ENCODE measurements around the gene IYD. TPM values are rescaled to one million over a fixed set of nuclear protein-coding genes. Genes with fewer than 3 reads are reported as not detected.
"Not testable (repeated sequence)": the region's sequence is repeated elsewhere in the genome, so short reads cannot be mapped to it uniquely, and the experiment has no call there.

Gene IYD
- total RNA-seq, 1 donor from 2014 or later = not detected

DNA sequence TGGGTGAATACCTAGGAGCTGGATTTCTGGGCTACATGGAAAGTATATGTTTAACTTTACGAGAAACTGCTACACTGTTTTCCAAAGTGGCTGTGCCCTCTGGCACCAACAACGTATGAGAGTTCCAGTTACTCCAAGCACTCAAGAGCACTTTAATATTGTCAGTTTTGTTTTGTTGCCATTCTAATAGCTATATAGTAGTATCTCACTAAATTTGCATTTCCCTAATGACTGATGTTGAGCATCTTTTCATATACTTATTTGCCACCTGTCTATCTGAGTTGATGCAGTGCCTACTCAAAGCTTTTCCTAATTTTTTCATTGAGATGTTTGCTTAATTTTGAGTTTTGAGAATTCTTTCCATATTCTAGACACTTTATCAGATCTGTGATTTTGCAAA is 76.7 kb downstream of the IYD start:
- Mint-ChIP-seq H3K4me3 (no peak overlapping the region), H3K4me1 (no peaks in the 10 kb centered on the region), H3K9me3 (no peaks in the 10 kb centered on the region), H3K36me3 (ENCODE audit: low read depth) (no peaks in the 10 kb centered on the region), H3K27me3 (peaks cover 9% of the 10 kb centered on the region), H3K27ac (no peak overlapping the region)
- intact Hi-C loops (cut with micrococcal nuclease) = no loop called here
- no peak for DNase-seq

DNA sequence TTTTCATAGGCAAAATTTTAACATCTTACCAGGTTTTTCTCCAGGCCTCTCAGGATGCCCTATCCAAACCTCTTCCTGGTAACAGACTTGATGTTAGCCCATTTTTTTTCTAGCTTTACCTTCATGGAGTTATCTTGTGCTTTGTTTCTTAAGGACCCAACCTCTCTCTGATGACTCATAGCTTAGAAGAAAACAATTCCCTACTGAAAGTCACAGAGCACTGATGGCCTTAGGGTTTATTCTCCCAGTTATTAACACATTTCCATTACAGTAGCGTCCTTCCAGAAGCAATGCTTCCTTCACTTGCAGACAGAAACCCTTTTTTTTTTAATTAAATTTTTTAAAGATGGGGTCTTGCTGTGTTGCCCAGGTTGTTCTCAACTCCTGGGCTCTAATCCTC is 79.4 kb downstream of the IYD start:
- Mint-ChIP-seq H3K27me3 (peaks cover 9% of the 10 kb centered on the region), H3K27ac (no peak overlapping the region), H3K4me3 (no peak overlapping the region), H3K9me3 (no peaks in the 10 kb centered on the region), H3K36me3 (ENCODE audit: low read depth) (no peaks in the 10 kb centered on the region), H3K4me1 (no peaks in the 10 kb centered on the region)
- intact Hi-C loops (cut with micrococcal nuclease) = no loop called here
- no peak for DNase-seq

DNA sequence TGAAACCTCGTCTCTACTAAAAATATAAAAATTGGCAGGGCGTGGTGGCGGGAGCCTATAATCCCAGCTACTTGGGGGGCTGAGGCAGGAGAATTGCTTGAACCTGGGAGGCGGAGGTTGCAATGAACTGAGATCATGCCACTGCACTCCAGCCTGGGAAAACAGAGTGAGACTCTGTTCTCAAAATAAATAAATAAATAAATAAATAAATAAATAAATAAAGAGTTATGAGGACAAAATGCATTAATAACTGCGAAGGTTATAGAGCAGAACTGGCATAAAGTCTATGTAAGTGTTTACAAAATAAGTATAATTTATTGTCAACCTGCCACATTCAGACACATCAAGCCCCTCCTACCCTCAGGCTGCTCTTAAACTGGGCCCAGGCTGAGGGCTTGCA is 80.2 kb downstream of the IYD start:
- H3K27me3 Mint-ChIP-seq; H3K36me3 Mint-ChIP-seq (ENCODE audit: low read depth); H3K27ac Mint-ChIP-seq; intact Hi-C loops (cut with micrococcal nuclease); DNase-seq; H3K9me3 Mint-ChIP-seq; H3K4me1 Mint-ChIP-seq; H3K4me3 Mint-ChIP-seq: not testable (repeated sequence)

DNA sequence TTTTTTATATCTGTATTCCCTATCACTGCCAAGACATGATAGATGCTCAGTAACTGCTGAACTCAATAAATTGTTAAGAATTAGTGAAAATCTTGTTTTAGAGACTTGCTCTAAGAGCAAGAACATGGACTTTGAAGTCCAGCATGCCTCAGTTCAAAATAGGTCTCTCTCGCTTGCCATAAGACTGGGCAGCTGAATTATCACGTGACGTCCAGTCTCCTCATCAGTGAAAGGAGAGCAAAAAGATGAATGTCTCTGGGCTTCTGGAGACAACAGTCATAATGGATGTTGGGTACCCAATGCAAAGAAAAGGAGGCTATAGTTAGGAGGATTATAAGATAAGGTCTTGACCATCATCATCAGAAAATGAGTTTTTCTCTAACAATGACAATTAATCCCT is 82.1 kb downstream of the IYD start:
- Mint-ChIP-seq H3K4me1 (no peaks in the 10 kb centered on the region), H3K27me3 (peaks cover 7% of the 10 kb centered on the region), H3K36me3 (ENCODE audit: low read depth) (no peaks in the 10 kb centered on the region), H3K4me3 (no peak overlapping the region), H3K9me3 (no peaks in the 10 kb centered on the region), H3K27ac (no peak overlapping the region)
- DNase-seq = no peak
- intact Hi-C loops (cut with micrococcal nuclease) = no loop called here

DNA sequence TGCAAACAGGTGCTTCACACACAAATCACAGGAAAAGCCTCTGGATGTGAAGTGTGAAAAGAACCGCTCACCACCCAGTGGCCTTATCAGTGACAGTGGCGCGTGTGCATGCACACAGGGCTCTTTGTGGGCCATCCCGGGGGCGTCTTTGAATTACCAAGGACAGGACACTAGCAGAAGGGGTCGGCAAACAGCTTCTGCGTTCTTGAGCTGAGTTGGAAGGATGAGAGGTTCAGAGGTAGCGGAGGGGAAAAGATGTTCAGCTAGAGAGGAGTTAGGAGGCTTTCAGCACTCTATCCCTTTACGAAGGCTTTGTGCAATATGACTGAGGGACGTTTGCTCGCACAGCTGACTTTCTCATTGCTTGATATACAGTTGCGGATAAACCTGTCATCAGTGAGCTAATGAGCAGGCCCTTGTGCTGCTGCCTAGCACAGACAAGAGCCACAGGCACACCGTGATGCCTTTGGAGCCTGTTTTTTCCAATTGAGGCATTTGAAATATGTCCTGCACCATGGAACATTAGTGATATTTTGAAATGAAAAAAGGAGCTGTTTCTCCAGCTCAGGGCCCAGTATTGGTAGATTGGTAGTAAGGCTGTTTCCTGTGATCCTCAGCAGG is 83.1 kb downstream of the IYD start:
- Mint-ChIP-seq H3K27ac (no peak overlapping the region), H3K4me1 (no peaks in the 10 kb centered on the region)
- intact Hi-C loops (cut with micrococcal nuclease) = no loop called here

DNA sequence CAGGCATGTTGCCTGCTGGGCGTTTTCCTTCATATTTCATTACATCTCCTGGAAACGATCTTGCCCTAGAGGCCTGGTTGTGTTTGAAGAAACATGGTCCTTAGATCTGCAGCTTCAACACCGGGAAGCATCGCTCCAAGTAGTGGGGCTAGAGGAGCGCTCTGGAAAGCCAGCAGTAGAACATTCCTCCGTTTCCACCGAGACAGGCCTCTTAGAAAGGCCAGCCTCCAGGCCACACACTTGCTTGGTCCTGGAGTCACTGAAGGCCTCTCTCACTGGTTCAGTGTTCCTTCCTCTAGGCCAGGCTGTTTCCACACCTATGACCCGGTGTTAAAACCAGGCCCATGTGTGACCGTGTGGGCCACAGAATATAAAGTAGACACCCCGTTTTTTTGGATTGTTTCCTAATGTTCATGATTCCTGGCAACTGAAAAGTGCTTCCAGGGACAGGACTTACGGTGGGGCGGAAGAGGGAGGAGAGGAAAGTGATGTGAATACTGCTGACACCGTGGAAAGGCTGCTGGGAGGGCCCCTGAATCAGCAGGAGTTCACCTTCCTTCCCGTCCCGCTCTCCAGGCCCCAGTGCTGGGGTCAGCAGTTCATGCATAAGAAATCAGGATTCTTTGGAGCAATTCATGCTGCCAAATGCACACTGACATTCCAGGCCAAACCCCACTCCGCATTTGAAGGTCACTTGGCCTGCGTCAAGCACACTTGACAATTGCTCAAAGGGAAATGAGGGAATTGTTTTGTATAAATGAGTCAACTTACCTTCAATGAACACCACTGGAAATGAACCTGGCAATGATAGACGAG is 83.8 kb downstream of the IYD start:
- intact Hi-C loops (cut with micrococcal nuclease) = no loop called here
- Mint-ChIP-seq H3K4me3 (no peak overlapping the region), H3K27ac (no peak overlapping the region), H3K36me3 (ENCODE audit: low read depth) (no peaks in the 10 kb centered on the region), H3K4me1 (no peaks in the 10 kb centered on the region), H3K9me3 (no peaks in the 10 kb centered on the region), H3K27me3 (peaks cover 2% of the 10 kb centered on the region)
- no peak for DNase-seq

More for the DNA sequence above, 83.1 kb downstream of the IYD start:
- Mint-ChIP-seq H3K27me3 (peaks cover 2% of the 10 kb centered on the region), H3K9me3 (no peaks in the 10 kb centered on the region), H3K4me3 (no peak overlapping the region), H3K36me3 (ENCODE audit: low read depth) (no peaks in the 10 kb centered on the region)
- no peak for DNase-seq

DNA sequence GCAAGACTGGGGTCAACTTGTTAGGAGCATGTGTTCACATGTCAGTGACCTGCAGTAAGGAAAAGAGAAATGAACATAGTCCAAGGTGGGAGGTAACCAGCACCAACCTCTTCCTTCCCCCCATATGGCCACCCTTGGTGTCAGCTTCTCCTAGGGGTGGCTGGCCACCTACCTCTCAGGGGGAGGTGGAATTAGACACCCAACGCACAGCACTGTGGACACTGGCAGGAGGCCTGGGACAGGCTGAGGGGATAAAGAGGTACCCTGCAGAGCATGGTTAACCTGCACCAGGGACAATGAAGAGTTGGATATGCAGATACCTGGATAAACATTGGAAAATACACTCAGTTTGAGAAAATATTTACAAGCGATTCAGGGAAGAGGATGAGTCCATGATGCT is 84.5 kb downstream of the IYD start:
- no peak for DNase-seq
- no peaks in the 10 kb centered on the region for H3K27me3 Mint-ChIP-seq
- no peaks in the 10 kb centered on the region for H3K4me1 Mint-ChIP-seq
- intact Hi-C loops (cut with micrococcal nuclease) = no loop called here
- no peak overlapping the region for H3K27ac Mint-ChIP-seq
- H3K9me3 Mint-ChIP-seq = no peaks in the 10 kb centered on the region
- no peak overlapping the region for H3K4me3 Mint-ChIP-seq
- H3K36me3 Mint-ChIP-seq (ENCODE audit: low read depth) = no peaks in the 10 kb centered on the region

Other genes starting within 250 kb of the IYD start
- gene PPP1R14C, start 226.0 kb upstream of the IYD start, total RNA-seq = 0.19 and 0.21 TPM in 2 replicates
- 0.42 and 0.47 TPM in 2 replicates for gene PLEKHG1, start 230.9 kb downstream of the IYD start, total RNA-seq

All from activated CD4-positive, alpha-beta T cell treated with anti-CD3 and anti-CD28 coated beads, Interleukin-2, amount 10 ng/mL, durations not matched to agents 24 days and 14 days (primary cell).